Astrocyte of the cerebellum (primary cell): ENCODE data around the gene NCOA4.

Experiments
- DNase-seq: peaks from one replicate; pipeline ENCODE4 v3.0.0-alpha.2; 2011; ENCODE audit warnings: low read depth
- H3K4me3 ChIP-seq: 2 replicates; pipeline ENCODE4 v1.5.1; 2011; ENCODE audit warnings: mild to moderate bottlenecking, low read depth, low read length, moderate library complexity
- in situ Hi-C: cut with HindIII; loops from 2 replicates; pipeline ENCODE4 v1.10.0; 2017; ENCODE audit warnings: low sequenced_read_pairs
- TF ChIP-seq, protein P1 (sequence below): IDR thresholded peaks from 2 replicates; pipeline ENCODE4 v1.5.1; 2012; ENCODE audit warnings: low read length, low read depth, moderate library complexity, mild to moderate bottlenecking; ENCODE audit errors: missing control alignments

Gene NCOA4

DNA sequence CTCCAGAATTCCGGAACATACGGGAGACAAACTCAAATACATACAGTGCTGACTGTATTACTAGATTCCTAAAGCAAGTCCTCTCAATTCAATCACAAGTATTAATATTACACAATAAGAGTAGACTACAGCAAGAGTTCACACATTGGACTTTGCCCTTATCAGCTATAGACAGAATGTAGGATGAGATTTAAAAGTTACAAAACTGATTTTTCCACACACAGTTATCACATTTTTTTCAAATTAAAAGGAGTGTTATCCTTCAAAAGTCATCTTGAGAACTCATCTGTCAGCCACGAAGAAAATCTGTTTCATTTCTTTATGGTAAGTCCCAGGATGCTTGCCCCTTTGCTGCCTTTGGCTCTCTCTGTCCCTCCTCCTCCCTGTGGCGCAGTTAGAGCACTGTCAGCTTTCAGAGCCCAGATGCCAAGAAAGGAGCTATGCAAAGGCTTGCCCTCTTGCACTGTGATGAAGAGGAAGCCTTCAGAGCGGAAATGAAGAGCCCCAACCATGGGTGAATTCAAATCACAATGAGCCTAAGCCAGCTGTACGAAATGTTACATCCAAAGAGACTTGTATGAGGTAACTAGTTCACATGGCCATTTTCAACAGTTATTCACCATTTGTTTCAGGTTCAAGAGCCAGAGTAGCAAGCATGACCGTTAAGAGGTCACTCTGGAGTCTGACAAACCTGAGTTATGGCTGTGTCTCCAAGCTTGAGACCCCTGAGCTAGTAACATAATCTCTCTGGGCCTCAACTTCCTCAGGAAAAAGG is 10.7 kb downstream of the NCOA4 start:
- H3K4me3 ChIP-seq: no peak overlapping the region
- TF ChIP-seq, protein P1, sequence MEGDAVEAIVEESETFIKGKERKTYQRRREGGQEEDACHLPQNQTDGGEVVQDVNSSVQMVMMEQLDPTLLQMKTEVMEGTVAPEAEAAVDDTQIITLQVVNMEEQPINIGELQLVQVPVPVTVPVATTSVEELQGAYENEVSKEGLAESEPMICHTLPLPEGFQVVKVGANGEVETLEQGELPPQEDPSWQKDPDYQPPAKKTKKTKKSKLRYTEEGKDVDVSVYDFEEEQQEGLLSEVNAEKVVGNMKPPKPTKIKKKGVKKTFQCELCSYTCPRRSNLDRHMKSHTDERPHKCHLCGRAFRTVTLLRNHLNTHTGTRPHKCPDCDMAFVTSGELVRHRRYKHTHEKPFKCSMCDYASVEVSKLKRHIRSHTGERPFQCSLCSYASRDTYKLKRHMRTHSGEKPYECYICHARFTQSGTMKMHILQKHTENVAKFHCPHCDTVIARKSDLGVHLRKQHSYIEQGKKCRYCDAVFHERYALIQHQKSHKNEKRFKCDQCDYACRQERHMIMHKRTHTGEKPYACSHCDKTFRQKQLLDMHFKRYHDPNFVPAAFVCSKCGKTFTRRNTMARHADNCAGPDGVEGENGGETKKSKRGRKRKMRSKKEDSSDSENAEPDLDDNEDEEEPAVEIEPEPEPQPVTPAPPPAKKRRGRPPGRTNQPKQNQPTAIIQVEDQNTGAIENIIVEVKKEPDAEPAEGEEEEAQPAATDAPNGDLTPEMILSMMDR: no peak
- in situ Hi-C loops: no loop called here
- no peak for DNase-seq

DNA sequence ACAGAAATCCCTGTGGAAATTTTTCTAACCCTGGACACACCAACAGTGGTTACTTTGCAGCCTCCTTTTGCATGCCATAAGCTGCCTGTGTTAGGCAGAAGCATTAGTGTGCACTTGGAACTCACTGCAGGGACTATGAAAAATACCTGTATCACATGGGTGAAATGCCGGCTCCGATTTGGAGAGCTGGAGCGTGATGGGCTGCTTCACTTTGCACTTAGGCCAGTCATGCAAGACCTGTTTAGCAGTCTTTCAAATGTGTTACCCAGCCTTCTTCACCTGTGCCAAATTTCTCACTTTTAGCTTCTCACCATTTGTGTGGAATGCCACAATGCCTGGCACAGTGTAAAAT is 11.3 kb downstream of the NCOA4 start:
- no peak for DNase-seq
- H3K4me3 ChIP-seq: no peak overlapping the region
- in situ Hi-C loops: no loop called here
- TF ChIP-seq, protein P1: no peak

- in situ Hi-C loops: no loop called here
- TF ChIP-seq, protein P1: no peak
- no peak for DNase-seq
- H3K4me3 ChIP-seq: no peak overlapping the region
Measured at GRCh38 chr10:46018453-46019176, 11.8 kb downstream of the NCOA4 start.

DNA sequence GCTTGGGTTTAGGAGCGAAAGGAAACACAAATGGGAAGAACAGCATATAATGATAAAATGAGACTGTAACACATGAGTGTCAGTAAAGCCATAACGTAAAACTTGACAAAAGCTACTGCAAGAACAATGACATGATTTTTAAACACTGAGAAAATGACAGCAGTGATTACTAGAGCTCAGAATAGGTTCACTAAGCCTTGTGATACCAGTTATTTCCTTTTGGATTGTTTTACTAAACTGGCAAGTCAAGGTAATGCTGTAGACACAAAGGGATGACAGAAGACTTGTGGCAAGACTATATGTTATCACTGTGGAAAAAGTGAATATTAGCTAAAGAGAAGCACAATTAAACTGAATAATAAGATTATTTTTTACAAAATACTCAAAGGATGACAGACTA is 12.7 kb downstream of the NCOA4 start:
- in situ Hi-C loops: no loop called here
- TF ChIP-seq, protein P1: no peak
- no peak for DNase-seq
- no peak overlapping the region for H3K4me3 ChIP-seq

- in situ Hi-C loops: no loop called here
- no peak for DNase-seq
- TF ChIP-seq, protein P1: no peak
- no peak overlapping the region for H3K4me3 ChIP-seq
Measured at GRCh38 chr10:46016811-46017210, 13.6 kb downstream of the NCOA4 start.

DNA sequence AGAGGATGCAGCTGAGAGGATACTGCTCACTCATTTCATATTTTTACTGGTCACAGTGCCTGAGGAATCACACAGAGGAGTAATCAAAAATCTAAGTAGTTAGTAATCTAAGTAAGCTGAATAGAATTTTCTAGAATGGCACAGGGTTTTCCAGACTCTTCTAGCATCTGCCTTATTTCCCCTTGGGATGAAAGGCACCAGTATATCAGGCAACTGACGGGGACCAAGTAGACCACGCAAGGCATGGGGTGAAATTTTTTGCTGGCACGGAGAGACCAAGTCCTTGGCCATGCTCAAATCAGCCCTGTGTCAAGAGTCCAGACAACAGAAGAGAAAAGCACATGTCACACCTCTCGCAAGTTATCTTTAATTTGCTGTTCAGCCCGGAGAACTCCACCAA is 14.2 kb downstream of the NCOA4 start:
- TF ChIP-seq, protein P1: no peak
- in situ Hi-C loops: no loop called here

More for the DNA sequence above, 14.2 kb downstream of the NCOA4 start:
- DNase-seq: no peak
- H3K4me3 ChIP-seq: no peak overlapping the region
